NCI-H510A (cell line): Measurements from ENCODE around the gene HAS3.
"Not testable (repeated sequence)": the region's sequence is repeated elsewhere in the genome, so short reads cannot be mapped to it uniquely, and the experiment has no call there.

Experiments
- DNase-seq: peaks from one replicate; lab custom pipeline; 2025; lab: John Stamatoyannopoulos, UW

HAS3 gene

GRCh38 chr16:69149621-69150020 is 44.2 kb downstream of the HAS3 start:
- DNase-seq, result not testable (repeated sequence)

GRCh38 chr16:69150146-69150865 is 44.9 kb downstream of the HAS3 start:
- no peak for DNase-seq

GRCh38 chr16:69157196-69157595 is 51.7 kb downstream of the HAS3 start:
- no peak for DNase-seq

- no peak for DNase-seq
Measured at GRCh38 chr16:69160192-69160591, 54.7 kb downstream of the HAS3 start.

GRCh38 chr16:69165584-69165983 is 60.1 kb downstream of the HAS3 start:
- no peak for DNase-seq

- DNase-seq, result no peak
Measured at GRCh38 chr16:69166221-69166833, 60.9 kb downstream of the HAS3 start.

- no peak for DNase-seq
Measured at GRCh38 chr16:69166946-69167930, 61.8 kb downstream of the HAS3 start.
